Gastroesophageal sphincter (tissue), 3 donors: Measurements from ENCODE around the gene GALNT17.

Experiments used
- EP300 ChIP-seq: sonication (generic); formaldehyde crosslinking; IDR thresholded peaks from one replicate; pipeline ENCODE4 v1.6.1; 2017; ENCODE audit warnings: antibody characterized with exemption, mild to moderate bottlenecking
- POLR2A ChIP-seq, 2 donors: fragments of 450-650 bp; IDR thresholded peaks; one replicate each; pipeline ENCODE4 v1.6.1; 2017; ENCODE audit warnings: antibody characterized with exemption in 2 of 2, mild to moderate bottlenecking in 2 of 2, moderate library complexity in 1 of 2
- TF ChIP-seq, protein P1 (sequence below), 4 experiments: fragments of 200-600 bp in 2 of 4; fragments of 450-650 bp in 2 of 4; sonication (generic) in 1 of 4; IDR thresholded peaks; one replicate each; pipeline ENCODE4 v1.5.1; 2017 to 2019; ENCODE audit warnings: antibody characterized with exemption in 4 of 4, mild to moderate bottlenecking in 2 of 4, moderate library complexity in 2 of 4

DNA sequence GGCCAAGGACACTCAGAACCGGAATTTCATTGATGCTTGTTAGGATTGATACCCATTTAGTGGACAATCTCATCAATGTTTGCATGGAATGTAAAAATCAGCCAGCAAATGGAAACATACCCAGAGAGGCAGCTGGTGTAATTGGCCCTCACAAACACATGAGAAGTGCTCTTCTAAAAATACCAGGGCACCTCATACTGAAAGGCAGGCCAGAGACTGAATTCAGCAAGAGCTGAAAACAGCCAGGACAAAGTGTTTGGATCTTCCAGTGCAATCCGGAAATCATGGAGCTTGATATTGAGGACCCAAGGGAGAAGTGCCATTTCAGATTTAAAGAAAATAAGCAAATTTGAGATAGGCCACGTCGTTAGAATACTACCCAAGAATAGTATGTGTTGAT is 498.6 kb downstream of the GALNT17 start:
- TF ChIP-seq, protein P1, sequence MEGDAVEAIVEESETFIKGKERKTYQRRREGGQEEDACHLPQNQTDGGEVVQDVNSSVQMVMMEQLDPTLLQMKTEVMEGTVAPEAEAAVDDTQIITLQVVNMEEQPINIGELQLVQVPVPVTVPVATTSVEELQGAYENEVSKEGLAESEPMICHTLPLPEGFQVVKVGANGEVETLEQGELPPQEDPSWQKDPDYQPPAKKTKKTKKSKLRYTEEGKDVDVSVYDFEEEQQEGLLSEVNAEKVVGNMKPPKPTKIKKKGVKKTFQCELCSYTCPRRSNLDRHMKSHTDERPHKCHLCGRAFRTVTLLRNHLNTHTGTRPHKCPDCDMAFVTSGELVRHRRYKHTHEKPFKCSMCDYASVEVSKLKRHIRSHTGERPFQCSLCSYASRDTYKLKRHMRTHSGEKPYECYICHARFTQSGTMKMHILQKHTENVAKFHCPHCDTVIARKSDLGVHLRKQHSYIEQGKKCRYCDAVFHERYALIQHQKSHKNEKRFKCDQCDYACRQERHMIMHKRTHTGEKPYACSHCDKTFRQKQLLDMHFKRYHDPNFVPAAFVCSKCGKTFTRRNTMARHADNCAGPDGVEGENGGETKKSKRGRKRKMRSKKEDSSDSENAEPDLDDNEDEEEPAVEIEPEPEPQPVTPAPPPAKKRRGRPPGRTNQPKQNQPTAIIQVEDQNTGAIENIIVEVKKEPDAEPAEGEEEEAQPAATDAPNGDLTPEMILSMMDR (IDR thresholded peaks at IDR 0.05): no peak
- TF ChIP-seq POLR2A (IDR thresholded peaks at IDR 0.05) (no peak), EP300 (no peak)
